Stimulated activated naive B cell treated with anti-CD40 and anti-IgM and Interleukin-4, amounts not matched to agents 10 μg/mL and 1 μg/mL and 100 μg/mL, for 72 hours (primary cell): Measurements from ENCODE around the gene TNS3.

Experiments
- ATAC-seq, 2 donors: fragments of 150-1000 bp; cut with Tn5 transposase; replicated peaks; 2 replicates each; pipeline ENCODE4 v1.10.0; 2021; ENCODE audit warnings: moderate library complexity in 1 of 2
- DNase-seq: peaks from one replicate; pipeline ENCODE4 v3.0.0; 2021
- H3K27ac Mint-ChIP-seq: one replicate; pipeline ENCODE4 v1.8.0; 2022; ENCODE audit warnings: mild to moderate bottlenecking, mixed read lengths
- H3K27me3 Mint-ChIP-seq, 2 donors: one replicate each; pipeline ENCODE4 v1.8.0; 2022; ENCODE audit warnings: mixed read lengths in 2 of 2
- H3K36me3 Mint-ChIP-seq, 2 donors: one replicate each; pipeline ENCODE4 v1.8.0; 2022; ENCODE audit warnings: mixed read lengths in 2 of 2, mild to moderate bottlenecking in 1 of 2
- H3K4me1 Mint-ChIP-seq, 2 donors: one replicate each; pipeline ENCODE4 v1.8.0; 2022; ENCODE audit warnings: mixed read lengths in 2 of 2, mild to moderate bottlenecking in 1 of 2
- H3K4me3 Mint-ChIP-seq, 2 donors: one replicate each; pipeline ENCODE4 v1.8.0; 2022; ENCODE audit warnings: mild to moderate bottlenecking in 2 of 2, mixed read lengths in 2 of 2, moderate library complexity in 1 of 2
- H3K9me3 Mint-ChIP-seq, 2 donors: one replicate each; pipeline ENCODE4 v1.8.0; 2022; ENCODE audit warnings: mixed read lengths in 2 of 2, mild to moderate bottlenecking in 1 of 2

TNS3 gene

DNA sequence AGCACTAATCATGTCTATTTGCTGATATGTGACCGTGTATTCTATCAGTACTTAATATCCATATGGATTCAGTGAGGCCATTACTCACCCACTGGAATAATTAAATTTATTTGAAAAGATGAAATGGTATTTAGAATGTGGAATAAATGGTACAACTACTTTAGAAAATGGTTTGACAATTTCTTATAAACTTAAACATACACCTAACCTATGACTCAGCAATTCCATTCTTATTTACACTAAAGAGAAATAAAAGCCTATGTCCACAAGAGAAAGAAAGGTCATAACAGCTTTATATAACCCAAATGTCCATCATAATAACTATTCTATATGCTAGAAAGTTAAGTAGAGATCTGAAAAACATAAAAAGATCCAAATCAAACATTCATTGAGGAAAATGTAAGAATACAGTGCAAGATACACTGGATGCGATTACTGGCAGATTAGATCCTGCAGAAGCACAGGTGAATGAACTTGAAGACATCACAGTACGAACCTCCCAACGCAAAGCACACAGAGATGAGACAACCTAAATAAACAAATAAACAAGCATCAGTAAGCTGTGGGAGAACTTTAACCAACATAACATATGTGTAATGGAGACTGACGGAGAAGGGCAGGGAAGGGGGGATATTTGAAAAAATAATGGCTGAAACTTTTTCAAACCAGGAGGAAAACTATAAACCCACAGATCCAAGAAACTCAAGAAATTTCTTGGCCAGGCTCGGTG lies 51.9 kb downstream of the TNS3 start:
- H3K27ac Mint-ChIP-seq, result peak overlapping the region; percentile 26
- H3K4me3 Mint-ChIP-seq, result no peak overlapping the region
- ATAC-seq (no peak), DNase-seq (no peak)
- peaks cover 0 to 11% of the 10 kb centered on the region in 2 donors for H3K4me1 Mint-ChIP-seq
- H3K36me3 Mint-ChIP-seq, result peaks cover 2 to 18% of the 10 kb centered on the region in 2 donors
- H3K9me3 Mint-ChIP-seq, result peaks cover 0 to 3% of the 10 kb centered on the region in 2 donors
- H3K27me3 Mint-ChIP-seq, result no peaks in the 10 kb centered on the region

DNA sequence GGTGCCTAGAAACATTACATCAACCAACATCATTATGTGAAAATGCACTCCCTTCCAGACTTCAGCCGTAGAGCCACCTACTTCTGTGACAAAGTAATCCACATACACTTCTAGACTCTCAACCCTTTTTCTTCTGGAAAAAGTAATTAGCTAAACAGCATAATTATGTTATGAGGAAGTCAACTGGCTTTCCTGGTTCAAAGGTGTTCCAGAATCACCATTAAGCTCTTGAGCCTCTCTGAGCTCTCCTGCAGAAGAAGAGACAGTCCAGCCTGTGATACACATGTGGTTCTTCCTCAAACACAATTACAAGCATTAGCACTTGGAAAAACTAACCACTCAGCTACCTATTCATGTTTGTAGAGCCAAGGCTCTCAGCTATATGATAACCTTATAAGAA lies 52.5 kb downstream of the TNS3 start:
- Mint-ChIP-seq H3K4me3 (no peak overlapping the region), H3K27me3 (no peaks in the 10 kb centered on the region), H3K27ac (no peak overlapping the region), H3K9me3 (peaks cover 0 to 3% of the 10 kb centered on the region in 2 donors), H3K36me3 (peaks cover 2 to 18% of the 10 kb centered on the region in 2 donors), H3K4me1 (peaks cover 0 to 11% of the 10 kb centered on the region in 2 donors)
- ATAC-seq (no peak), DNase-seq (no peak)

- ATAC-seq, result no peak
- H3K27me3 Mint-ChIP-seq, result no peaks in the 10 kb centered on the region
- no peak overlapping the region for H3K4me3 Mint-ChIP-seq
- no peak overlapping the region for H3K27ac Mint-ChIP-seq
- H3K4me1 Mint-ChIP-seq, result peaks cover 0 to 11% of the 10 kb centered on the region in 2 donors
- H3K36me3 Mint-ChIP-seq, result peaks cover 2 to 18% of the 10 kb centered on the region in 2 donors
- peaks cover 0 to 3% of the 10 kb centered on the region in 2 donors for H3K9me3 Mint-ChIP-seq
- no peak for DNase-seq
Observed at GRCh38 chr7:47528471-47528870, 53.4 kb downstream of the TNS3 start.

GRCh38 chr7:47526466-47526865 lies 55.4 kb downstream of the TNS3 start:
- DNase-seq (no peak), ATAC-seq (no peak)
- Mint-ChIP-seq H3K36me3 (peaks cover 3 to 21% of the 10 kb centered on the region in 2 donors), H3K4me3 (no peak overlapping the region), H3K27ac (no peak overlapping the region), H3K4me1 (peaks cover 3 to 9% of the 10 kb centered on the region in 2 donors), H3K9me3 (peaks cover 0 to 5% of the 10 kb centered on the region in 2 donors), H3K27me3 (no peaks in the 10 kb centered on the region)

DNA sequence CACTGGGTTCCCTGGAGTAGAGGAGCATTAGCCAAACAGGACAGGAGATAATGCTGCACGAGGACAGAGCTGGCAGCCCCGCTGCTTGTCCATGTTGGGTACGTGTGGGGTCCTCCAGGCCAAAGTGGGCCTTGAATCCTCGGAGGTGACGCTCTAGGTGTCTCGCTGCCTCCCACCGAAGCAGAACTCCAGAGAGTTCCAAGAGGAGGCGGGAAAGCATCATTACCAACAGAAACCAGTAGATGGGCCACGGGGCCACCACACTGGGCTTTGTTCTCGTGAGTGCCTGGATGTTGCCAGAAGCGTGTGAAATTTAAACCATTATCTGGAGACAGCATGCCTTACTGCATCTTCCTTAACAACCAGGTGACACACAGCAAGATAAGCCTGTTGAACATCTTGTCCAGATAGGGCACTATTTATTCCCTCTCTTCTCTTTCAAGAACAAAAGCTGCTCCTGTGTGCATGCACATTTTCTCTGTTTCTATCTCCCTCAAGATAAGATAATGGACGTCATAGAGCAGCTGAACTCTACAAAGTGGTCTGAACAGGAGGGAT lies 56.8 kb downstream of the TNS3 start:
- Mint-ChIP-seq H3K27ac (no peak overlapping the region), H3K36me3 (peaks cover 3 to 20% of the 10 kb centered on the region in 2 donors), H3K9me3 (peaks cover 0 to 4% of the 10 kb centered on the region in 2 donors), H3K4me3 (no peak overlapping the region), H3K27me3 (no peaks in the 10 kb centered on the region), H3K4me1 (peaks cover 3 to 7% of the 10 kb centered on the region in 2 donors)
- ATAC-seq (no peak), DNase-seq (no peak)

DNA sequence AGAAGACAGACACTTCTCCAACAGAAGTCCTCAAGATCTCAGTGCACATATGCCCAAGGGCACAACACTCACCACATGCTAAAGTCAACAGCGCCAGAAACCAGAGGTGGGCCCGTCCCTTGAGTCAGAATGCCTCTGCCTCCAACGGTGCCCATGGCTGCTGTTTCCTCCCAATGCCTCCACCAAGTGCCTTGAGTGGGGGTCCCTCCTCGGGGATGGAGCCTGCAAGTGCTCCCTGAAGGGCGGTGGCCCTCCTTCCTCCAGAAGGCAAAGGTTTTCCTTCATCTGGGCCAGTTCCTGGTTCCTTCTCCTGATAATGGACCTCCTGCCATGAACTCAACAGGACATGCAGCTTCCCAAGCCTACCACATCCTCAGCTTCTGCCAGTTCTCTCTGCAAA lies 58.5 kb downstream of the TNS3 start:
- no peaks in the 10 kb centered on the region for H3K27me3 Mint-ChIP-seq
- DNase-seq (no peak), ATAC-seq (no peak)
- H3K9me3 Mint-ChIP-seq, result peaks cover 0 to 1% of the 10 kb centered on the region in 2 donors
- H3K4me3 Mint-ChIP-seq, result no peak overlapping the region
- H3K27ac Mint-ChIP-seq, result no peak overlapping the region
- H3K4me1 Mint-ChIP-seq, result peaks cover 3 to 5% of the 10 kb centered on the region in 2 donors
- peaks cover 2 to 11% of the 10 kb centered on the region in 2 donors for H3K36me3 Mint-ChIP-seq

GRCh38 chr7:47521816-47522561 lies 59.9 kb downstream of the TNS3 start:
- ATAC-seq (no peak), DNase-seq (no peak)
- Mint-ChIP-seq H3K36me3 (peaks cover 2 to 7% of the 10 kb centered on the region in 2 donors), H3K4me1 (peaks cover 11 to 12% of the 10 kb centered on the region in 2 donors), H3K4me3 (no peak overlapping the region), H3K27ac (no peak overlapping the region), H3K27me3 (no peaks in the 10 kb centered on the region), H3K9me3 (peaks cover 0 to 1% of the 10 kb centered on the region in 2 donors)

GRCh38 chr7:47521011-47521795 lies 60.7 kb downstream of the TNS3 start:
- H3K4me1 Mint-ChIP-seq, result peaks cover 13% of the 10 kb centered on the region in 2 donors
- H3K27ac Mint-ChIP-seq, result peak overlapping the region; percentile 59
- H3K9me3 Mint-ChIP-seq, result peaks cover 0 to 1% of the 10 kb centered on the region in 2 donors
- H3K27me3 Mint-ChIP-seq, result no peaks in the 10 kb centered on the region
- ATAC-seq (no peak), DNase-seq (no peak)
- no peak overlapping the region for H3K4me3 Mint-ChIP-seq
- peaks cover 2 to 7% of the 10 kb centered on the region in 2 donors for H3K36me3 Mint-ChIP-seq

- peaks cover 2 to 4% of the 10 kb centered on the region in 2 donors for H3K36me3 Mint-ChIP-seq
- ATAC-seq (no peak), DNase-seq (no peak)
- H3K4me3 Mint-ChIP-seq, result no peak overlapping the region
- no peaks in the 10 kb centered on the region for H3K27me3 Mint-ChIP-seq
- peaks cover 13% of the 10 kb centered on the region in 2 donors for H3K4me1 Mint-ChIP-seq
- H3K9me3 Mint-ChIP-seq, result peaks cover 0 to 1% of the 10 kb centered on the region in 2 donors
- H3K27ac Mint-ChIP-seq, result no peak overlapping the region
Observed at GRCh38 chr7:47520406-47520805, 61.5 kb downstream of the TNS3 start.

GRCh38 chr7:47518827-47519226 lies 63.1 kb downstream of the TNS3 start:
- Mint-ChIP-seq H3K4me3 (no peak overlapping the region), H3K36me3 (peaks cover 2 to 3% of the 10 kb centered on the region in 2 donors), H3K4me1 (peaks cover 13% of the 10 kb centered on the region in 2 donors), H3K27ac (no peak overlapping the region), H3K9me3 (peaks cover 0 to 1% of the 10 kb centered on the region in 2 donors), H3K27me3 (no peaks in the 10 kb centered on the region)
- ATAC-seq, result no peak
- no peak for DNase-seq

GRCh38 chr7:47517821-47518480 lies 64.0 kb downstream of the TNS3 start:
- Mint-ChIP-seq H3K27ac (no peak overlapping the region), H3K4me3 (no peak overlapping the region), H3K9me3 (peaks cover 0 to 1% of the 10 kb centered on the region in 2 donors), H3K4me1 (peaks cover 10 to 13% of the 10 kb centered on the region in 2 donors), H3K36me3 (peaks cover 0 to 2% of the 10 kb centered on the region in 2 donors), H3K27me3 (no peaks in the 10 kb centered on the region)
- ATAC-seq (no peak), DNase-seq (no peak)

- no peaks in the 10 kb centered on the region for H3K27me3 Mint-ChIP-seq
- no peak overlapping the region for H3K27ac Mint-ChIP-seq
- peaks cover 8 to 10% of the 10 kb centered on the region in 2 donors for H3K4me1 Mint-ChIP-seq
- ATAC-seq (no peak), DNase-seq (no peak)
- H3K9me3 Mint-ChIP-seq, result no peaks in the 10 kb centered on the region
- H3K36me3 Mint-ChIP-seq, result no peaks in the 10 kb centered on the region
- H3K4me3 Mint-ChIP-seq, result no peak overlapping the region
Observed at GRCh38 chr7:47516985-47517600, 64.8 kb downstream of the TNS3 start.

GRCh38 chr7:47516386-47516785 lies 65.5 kb downstream of the TNS3 start:
- Mint-ChIP-seq H3K9me3 (no peaks in the 10 kb centered on the region), H3K4me3 (no peak overlapping the region), H3K27ac (no peak overlapping the region), H3K36me3 (no peaks in the 10 kb centered on the region), H3K27me3 (no peaks in the 10 kb centered on the region), H3K4me1 (peaks cover 8 to 10% of the 10 kb centered on the region in 2 donors)
- ATAC-seq (no peak), DNase-seq (no peak)
